ENCODE results near the gene CEMIP. TPM values are rescaled to one million over a fixed set of nuclear protein-coding genes. Genes with fewer than 3 reads are reported as not detected.

CEMIP gene
- total and polyA plus RNA-seq, 2 of the 4 experiments (the other 2 are of a cell fraction), result 63.8 to 78.0 TPM

DNA sequence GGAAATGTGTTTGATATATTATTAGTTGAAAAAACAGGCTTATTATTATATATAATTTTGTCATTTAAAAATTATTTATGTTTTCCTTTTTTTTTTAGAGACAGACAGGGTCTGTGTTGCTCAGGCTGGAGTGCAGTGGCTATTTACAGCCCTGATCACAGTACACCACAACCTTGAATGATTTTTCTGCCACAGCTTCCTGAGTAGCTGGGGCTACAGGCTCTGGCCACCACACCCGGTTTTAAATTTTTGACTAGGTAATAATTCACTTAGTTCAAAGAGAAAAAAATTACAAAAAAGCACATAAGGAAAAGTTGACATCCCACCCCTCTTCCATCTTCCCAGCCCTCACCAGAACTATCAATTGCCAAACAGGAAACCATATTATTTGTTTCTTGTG lies 4.7 kb upstream of the CEMIP start:
- no peak overlapping the region for H3K4ac ChIP-seq (ENCODE audit: low read depth, low read length)
- no peaks in the 10 kb centered on the region for H3K9me3 ChIP-seq (ENCODE audit: control insufficient read depth, insufficient read depth, low read length)
- dilution Hi-C loops (cut with HindIII; ENCODE audit: low sequenced_read_pairs, unreplicated experiment) (no loop called here), intact Hi-C loops (cut with micrococcal nuclease) (loop anchor here (10.0 kb wide), 2 partner anchors 290 to 460 kb away; no protein-coding TSS in a partner anchor), in situ Hi-C loops (cut with MboI; ENCODE audit: low sequenced_read_pairs) (no loop called here)
- no peaks in the 10 kb centered on the region for H3K9me1 ChIP-seq (ENCODE audit: insufficient read depth, low read length)
- no peaks in the 10 kb centered on the region for H3K27me3 ChIP-seq (ENCODE audit: control insufficient read depth, insufficient read depth, low read length)
- H4K91ac ChIP-seq (ENCODE audit: insufficient read depth, low read depth, low read length), result no peak overlapping the region
- H3K4me3 ChIP-seq (ENCODE audit: insufficient read depth, low read depth, low read length), result no peak overlapping the region
- H3K14ac ChIP-seq (replicated peaks; ENCODE audit: low read depth, low read length), result no peak overlapping the region
- no peak overlapping the region for H3K56ac ChIP-seq (ENCODE audit: extremely low read depth, insufficient read depth, low read length)
- WGBS, 2 experiments (ENCODE audit: extremely low coverage in 2 of 2, insufficient read length in 1 of 2), result no CpG with 5 or more reads among the region's 1 CpG
- no peak overlapping the region for H2BK120ac ChIP-seq (ENCODE audit: low read depth, low read length)
- no peak overlapping the region for H3K9ac ChIP-seq (ENCODE audit: low read depth, low read length)
- peaks cover 20% of the 10 kb centered on the region for H3K4me1 ChIP-seq (ENCODE audit: control insufficient read depth, insufficient read depth, low read length)
- H2AFZ ChIP-seq (replicated peaks; ENCODE audit: low read length, poor library complexity), result no peak overlapping the region
- H3K4me2 ChIP-seq (ENCODE audit: low read depth, low read length), result no peak overlapping the region
- no TSS peak for BruUV-seq (replicated peaks)
- no peak overlapping the region for H2AK5ac ChIP-seq (ENCODE audit: low read depth, low read length)
- no peak overlapping the region for H4K8ac ChIP-seq (ENCODE audit: low read depth in 2 of 2, low read length in 2 of 2)
- ATAC-seq (ENCODE audit: low read depth) (no peak), DNase-seq (no peak)
- H2BK20ac ChIP-seq (ENCODE audit: low read depth, low read length), result no peak overlapping the region
- H3K79me1 ChIP-seq (ENCODE audit: low read depth in 1 of 2, low read length in 2 of 2), result peaks cover 1 to 2% of the 10 kb centered on the region in 2 experiments; a peak in 2 of 4 replicates
- no peak overlapping the region for H2BK15ac ChIP-seq (ENCODE audit: low read depth, low read length)
- no peak for TF ChIP-seq RAD21 (IDR thresholded peaks at IDR 0.05; ENCODE audit: low read length)
- H3K27ac ChIP-seq (ENCODE audit: insufficient read depth, low read length), result no peak overlapping the region
- no peaks in the 10 kb centered on the region for H3K36me3 ChIP-seq (ENCODE audit: control insufficient read depth, insufficient read depth, low read length)
- CTCF ChIA-PET, result interaction anchor here (3.6 kb wide), 1 partner anchor 207 kb away, joined by 50 read pairs; no protein-coding TSS in a partner anchor
- no peak overlapping the region for H3K23ac ChIP-seq (ENCODE audit: low read depth, low read length)
- H3K18ac ChIP-seq (ENCODE audit: low read depth, low read length), result no peak overlapping the region
- no peak overlapping the region for H2BK5ac ChIP-seq (ENCODE audit: low read depth, low read length, poor library complexity, severe bottlenecking)
- POLR2A ChIA-PET (ENCODE audit: unreplicated experiment), result no interaction called here
- H4K20me1 ChIP-seq (ENCODE audit: insufficient read depth, low read length), result peaks cover 1% of the 10 kb centered on the region; the same call in 1 of the 2 replicates
- no peak overlapping the region for H2AK9ac ChIP-seq (replicated peaks; ENCODE audit: low read depth, low read length, poor library complexity)
- H4K5ac ChIP-seq (ENCODE audit: low read depth, low read length), result no peak overlapping the region

Data from IMR-90 (cell line).